GM10248 (cell line): ENCODE results near the gene PRKCE.
A peak's percentile ranks its signal among the peaks of the same experiment; 100 is the strongest.

Experiments used
- CTCF ChIA-PET: fragments of 300-600 bp; sonication (Branson Sonifier 250); formaldehyde crosslinking; extraction: SDS; loops from one replicate; lab custom pipeline; 2021; ENCODE audit warnings: antibody characterized with exemption; lab: Yijun Ruan, JAX
- POLR2A ChIA-PET: fragments of 350-650 bp; sonication (Branson Sonifier 250); formaldehyde crosslinking; extraction: SDS; loops from one replicate; lab custom pipeline; 2020; ENCODE audit warnings: antibody characterized with exemption; lab: Yijun Ruan, JAX
- DNase-seq: peaks from one replicate; pipeline ENCODE4 v3.0.0; 2012; ENCODE audit errors: extremely low spot score
- TF ChIP-seq, protein P1 (sequence below): IDR thresholded peaks from 2 replicates; pipeline ENCODE4 v1.5.1; 2012; ENCODE audit warnings: mild to moderate bottlenecking, low read depth; ENCODE audit errors: extremely low read depth, missing control alignments, control extremely low read depth

PRKCE gene

DNA sequence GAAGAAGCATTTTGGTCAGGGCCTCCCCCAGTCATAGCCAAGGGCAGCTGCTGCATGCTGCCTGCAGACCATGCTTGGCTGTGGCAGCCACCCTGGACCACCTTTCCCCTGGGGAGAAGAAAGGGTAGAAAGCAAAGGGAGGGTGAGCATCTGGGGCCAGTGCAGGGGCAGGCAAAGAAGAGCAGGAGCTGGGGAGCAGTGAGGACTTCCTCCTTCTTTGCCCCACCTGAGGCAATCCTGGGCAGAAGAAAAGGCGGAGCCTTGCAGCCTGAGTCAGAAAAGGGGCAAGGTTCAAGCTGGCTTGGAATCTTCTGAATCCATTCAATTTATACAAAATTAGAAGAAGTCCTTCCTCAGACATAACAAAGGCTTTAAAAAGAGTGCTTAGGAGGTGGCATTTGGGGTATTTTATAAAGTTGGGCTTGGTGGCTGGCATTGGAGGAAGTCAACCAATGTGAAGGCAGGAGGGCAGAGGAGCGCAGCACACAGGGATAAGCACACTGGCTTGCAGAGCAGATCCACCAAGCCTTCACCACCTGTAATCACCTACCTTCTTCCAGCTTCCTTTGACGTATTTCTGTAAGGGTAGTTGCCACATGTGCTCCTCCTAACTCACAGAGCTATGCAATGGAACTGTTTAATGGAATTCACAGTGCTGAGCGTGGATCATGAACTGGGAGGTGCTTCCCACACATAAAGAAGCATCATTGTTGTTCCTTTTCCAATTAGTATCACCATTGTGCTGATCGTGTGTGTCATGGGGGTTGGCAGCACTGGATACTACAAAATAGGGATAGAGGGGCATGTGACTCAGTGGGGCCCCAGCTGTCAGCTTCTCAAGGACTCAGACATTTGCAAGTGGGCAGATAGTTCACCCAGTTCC is 491.3 kb downstream of the PRKCE start:
- TF ChIP-seq, protein P1, sequence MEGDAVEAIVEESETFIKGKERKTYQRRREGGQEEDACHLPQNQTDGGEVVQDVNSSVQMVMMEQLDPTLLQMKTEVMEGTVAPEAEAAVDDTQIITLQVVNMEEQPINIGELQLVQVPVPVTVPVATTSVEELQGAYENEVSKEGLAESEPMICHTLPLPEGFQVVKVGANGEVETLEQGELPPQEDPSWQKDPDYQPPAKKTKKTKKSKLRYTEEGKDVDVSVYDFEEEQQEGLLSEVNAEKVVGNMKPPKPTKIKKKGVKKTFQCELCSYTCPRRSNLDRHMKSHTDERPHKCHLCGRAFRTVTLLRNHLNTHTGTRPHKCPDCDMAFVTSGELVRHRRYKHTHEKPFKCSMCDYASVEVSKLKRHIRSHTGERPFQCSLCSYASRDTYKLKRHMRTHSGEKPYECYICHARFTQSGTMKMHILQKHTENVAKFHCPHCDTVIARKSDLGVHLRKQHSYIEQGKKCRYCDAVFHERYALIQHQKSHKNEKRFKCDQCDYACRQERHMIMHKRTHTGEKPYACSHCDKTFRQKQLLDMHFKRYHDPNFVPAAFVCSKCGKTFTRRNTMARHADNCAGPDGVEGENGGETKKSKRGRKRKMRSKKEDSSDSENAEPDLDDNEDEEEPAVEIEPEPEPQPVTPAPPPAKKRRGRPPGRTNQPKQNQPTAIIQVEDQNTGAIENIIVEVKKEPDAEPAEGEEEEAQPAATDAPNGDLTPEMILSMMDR: no peak
- ChIA-PET CTCF (interaction anchor here (1.3 kb wide), 1 partner anchor 11 kb away, joined by 3 read pairs; no protein-coding TSS in a partner anchor), POLR2A (no interaction called here)
- DNase-seq: no peak

DNA sequence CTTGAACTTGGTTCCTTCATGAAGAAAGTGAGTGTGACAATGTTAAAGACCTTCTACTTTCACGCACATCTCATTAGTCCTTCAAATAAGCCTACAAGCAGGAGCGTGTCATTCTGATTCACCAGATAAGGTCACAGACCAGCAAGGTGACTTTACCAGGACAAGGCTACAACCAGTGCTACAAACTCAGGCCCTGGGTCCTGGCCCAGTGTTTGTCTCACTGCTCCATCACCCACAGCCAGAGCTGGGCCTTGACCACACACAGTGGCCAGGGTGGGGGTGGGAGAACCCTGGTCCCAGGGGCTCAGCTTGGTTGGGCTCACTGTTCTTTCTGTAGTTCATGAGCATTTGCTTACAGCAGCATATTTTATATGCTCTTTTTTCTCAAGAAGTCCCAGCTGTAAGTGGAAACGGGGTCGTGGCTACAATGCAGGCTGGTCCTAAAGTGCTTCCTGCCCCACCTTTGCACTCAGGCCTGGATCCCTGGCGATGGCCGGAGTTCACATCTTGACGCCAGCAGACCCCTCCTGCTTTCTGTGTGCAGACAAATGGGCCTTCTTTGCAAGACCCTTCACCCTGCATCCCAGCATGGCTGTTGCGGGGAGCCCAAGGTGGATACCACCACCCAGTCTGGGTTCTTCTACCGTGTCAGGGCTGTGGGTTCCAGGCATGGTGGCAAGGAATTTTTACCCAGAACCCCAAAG is 492.1 kb downstream of the PRKCE start:
- peak; percentile 4 for DNase-seq
- ChIA-PET CTCF (interaction anchor here (1.0 to 1.3 kb wide), 2 partner anchors 23 to 37 kb away, joined by 3 read pairs; no protein-coding TSS in a partner anchor), POLR2A (no interaction called here)
- TF ChIP-seq, protein P1: no peak

- ChIA-PET CTCF (interaction anchor here (0.7 to 1.3 kb wide), 4 partner anchors 13 to 81 kb away, joined by 3 read pairs; no protein-coding TSS in a partner anchor), POLR2A (no interaction called here)
- no peak for DNase-seq
- TF ChIP-seq, protein P1: no peak
Observed at GRCh38 chr2:46144133-46144800, 492.8 kb downstream of the PRKCE start.

- CTCF ChIA-PET: interaction anchor here (0.7 to 1.0 kb wide), 3 partner anchors 14 to 82 kb away, joined by 3 read pairs; no protein-coding TSS in a partner anchor
- POLR2A ChIA-PET: no interaction called here
- TF ChIP-seq, protein P1: no peak
- DNase-seq: no peak
Observed at GRCh38 chr2:46145017-46145416, 493.5 kb downstream of the PRKCE start.

DNA sequence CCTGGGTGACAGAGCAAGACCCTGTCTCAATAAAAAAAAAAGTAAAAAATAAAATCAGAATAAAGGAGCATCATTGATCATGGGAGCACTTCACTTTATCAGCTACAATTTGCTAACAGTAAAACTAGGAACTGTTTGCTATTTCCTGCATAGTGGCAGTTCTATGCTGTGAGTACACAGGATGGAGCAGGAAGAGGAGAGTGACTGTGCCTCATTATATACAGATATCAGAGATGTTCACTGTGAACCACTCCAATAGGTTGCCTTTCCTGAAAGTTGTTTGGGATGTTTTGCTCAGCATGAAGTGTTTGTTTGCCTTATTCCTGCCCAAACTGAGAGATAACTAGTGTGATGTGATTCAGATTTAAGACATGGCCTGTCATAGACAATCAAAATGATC is 494.4 kb downstream of the PRKCE start:
- DNase-seq: no peak
- ChIA-PET POLR2A (no interaction called here), CTCF (interaction anchor here (1.1 kb wide), 1 partner anchor 19 kb away, joined by 4 read pairs; no protein-coding TSS in a partner anchor)
- TF ChIP-seq, protein P1: no peak
